Measurements from ENCODE around the gene EPS8L2.

- TF ChIP-seq EP300 (IDR thresholded peaks at IDR 0.05; ENCODE audit: low read depth) (no peak), POLR2AphosphoS5 (IDR thresholded peaks at IDR 0.05) (no peak), POLR2A (IDR thresholded peaks at IDR 0.05) (no peak), CTCF (IDR thresholded peaks at IDR 0.05) (no peak)
Measured at GRCh38 chr11:705646-706438, at the start of gene EPS8L2.
